Measurements from ENCODE around the gene HPSE2.

DNA sequence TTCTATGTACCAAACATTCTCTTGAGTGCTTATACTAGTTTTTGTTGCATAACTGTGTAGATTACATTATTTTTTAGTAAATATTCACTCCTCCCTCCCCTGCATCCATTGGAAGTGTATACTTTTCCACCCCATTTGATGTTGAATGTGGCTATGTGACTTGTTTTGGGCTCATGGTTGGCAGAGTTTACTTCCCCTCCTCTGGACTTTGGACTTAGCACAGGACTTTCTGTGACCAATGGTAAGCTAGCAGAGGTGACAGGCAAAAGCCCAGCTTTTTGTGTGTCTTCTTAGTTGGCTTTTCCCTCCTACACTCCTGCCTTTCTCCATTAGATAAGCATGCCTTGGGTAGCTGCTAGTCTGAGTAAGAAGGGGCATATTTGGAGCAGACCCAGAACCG is 353.9 kb downstream of the HPSE2 start:
- TF ChIP-seq, protein P1, sequence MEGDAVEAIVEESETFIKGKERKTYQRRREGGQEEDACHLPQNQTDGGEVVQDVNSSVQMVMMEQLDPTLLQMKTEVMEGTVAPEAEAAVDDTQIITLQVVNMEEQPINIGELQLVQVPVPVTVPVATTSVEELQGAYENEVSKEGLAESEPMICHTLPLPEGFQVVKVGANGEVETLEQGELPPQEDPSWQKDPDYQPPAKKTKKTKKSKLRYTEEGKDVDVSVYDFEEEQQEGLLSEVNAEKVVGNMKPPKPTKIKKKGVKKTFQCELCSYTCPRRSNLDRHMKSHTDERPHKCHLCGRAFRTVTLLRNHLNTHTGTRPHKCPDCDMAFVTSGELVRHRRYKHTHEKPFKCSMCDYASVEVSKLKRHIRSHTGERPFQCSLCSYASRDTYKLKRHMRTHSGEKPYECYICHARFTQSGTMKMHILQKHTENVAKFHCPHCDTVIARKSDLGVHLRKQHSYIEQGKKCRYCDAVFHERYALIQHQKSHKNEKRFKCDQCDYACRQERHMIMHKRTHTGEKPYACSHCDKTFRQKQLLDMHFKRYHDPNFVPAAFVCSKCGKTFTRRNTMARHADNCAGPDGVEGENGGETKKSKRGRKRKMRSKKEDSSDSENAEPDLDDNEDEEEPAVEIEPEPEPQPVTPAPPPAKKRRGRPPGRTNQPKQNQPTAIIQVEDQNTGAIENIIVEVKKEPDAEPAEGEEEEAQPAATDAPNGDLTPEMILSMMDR (IDR thresholded peaks at IDR 0.05; ENCODE audit: low read depth, low read length, missing input control) = no peak
- TF ChIP-seq, protein P2, sequence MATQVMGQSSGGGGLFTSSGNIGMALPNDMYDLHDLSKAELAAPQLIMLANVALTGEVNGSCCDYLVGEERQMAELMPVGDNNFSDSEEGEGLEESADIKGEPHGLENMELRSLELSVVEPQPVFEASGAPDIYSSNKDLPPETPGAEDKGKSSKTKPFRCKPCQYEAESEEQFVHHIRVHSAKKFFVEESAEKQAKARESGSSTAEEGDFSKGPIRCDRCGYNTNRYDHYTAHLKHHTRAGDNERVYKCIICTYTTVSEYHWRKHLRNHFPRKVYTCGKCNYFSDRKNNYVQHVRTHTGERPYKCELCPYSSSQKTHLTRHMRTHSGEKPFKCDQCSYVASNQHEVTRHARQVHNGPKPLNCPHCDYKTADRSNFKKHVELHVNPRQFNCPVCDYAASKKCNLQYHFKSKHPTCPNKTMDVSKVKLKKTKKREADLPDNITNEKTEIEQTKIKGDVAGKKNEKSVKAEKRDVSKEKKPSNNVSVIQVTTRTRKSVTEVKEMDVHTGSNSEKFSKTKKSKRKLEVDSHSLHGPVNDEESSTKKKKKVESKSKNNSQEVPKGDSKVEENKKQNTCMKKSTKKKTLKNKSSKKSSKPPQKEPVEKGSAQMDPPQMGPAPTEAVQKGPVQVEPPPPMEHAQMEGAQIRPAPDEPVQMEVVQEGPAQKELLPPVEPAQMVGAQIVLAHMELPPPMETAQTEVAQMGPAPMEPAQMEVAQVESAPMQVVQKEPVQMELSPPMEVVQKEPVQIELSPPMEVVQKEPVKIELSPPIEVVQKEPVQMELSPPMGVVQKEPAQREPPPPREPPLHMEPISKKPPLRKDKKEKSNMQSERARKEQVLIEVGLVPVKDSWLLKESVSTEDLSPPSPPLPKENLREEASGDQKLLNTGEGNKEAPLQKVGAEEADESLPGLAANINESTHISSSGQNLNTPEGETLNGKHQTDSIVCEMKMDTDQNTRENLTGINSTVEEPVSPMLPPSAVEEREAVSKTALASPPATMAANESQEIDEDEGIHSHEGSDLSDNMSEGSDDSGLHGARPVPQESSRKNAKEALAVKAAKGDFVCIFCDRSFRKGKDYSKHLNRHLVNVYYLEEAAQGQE (IDR thresholded peaks at IDR 0.05) = no peak
- TF ChIP-seq GABPA (IDR thresholded peaks at IDR 0.05 in 1 of 2, conservative IDR thresholded peaks at IDR 0.05 in 1 of 2) (no peak), JUND (IDR thresholded peaks at IDR 0.05) (no peak), RXRA (IDR thresholded peaks at IDR 0.05) (no peak), YY1 (IDR thresholded peaks at IDR 0.05) (no peak), TAF1 (conservative IDR thresholded peaks at IDR 0.05) (no peak), RAD21 (IDR thresholded peaks at IDR 0.05) (no peak), FOXA1 (IDR thresholded peaks at IDR 0.05) (no peak), NR2F2 (IDR thresholded peaks at IDR 0.05) (no peak), EGR1 (IDR thresholded peaks at IDR 0.05; ENCODE audit: low read depth in 2 of 2) (no peak), SP1 (IDR thresholded peaks at IDR 0.05) (no peak)
- TF ChIP-seq, protein P3, sequence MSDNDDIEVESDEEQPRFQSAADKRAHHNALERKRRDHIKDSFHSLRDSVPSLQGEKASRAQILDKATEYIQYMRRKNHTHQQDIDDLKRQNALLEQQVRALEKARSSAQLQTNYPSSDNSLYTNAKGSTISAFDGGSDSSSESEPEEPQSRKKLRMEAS (IDR thresholded peaks at IDR 0.05) = no peak
- TF ChIP-seq, protein P4, sequence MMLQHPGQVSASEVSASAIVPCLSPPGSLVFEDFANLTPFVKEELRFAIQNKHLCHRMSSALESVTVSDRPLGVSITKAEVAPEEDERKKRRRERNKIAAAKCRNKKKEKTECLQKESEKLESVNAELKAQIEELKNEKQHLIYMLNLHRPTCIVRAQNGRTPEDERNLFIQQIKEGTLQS (IDR thresholded peaks at IDR 0.05) = no peak
